Adrenal gland (tissue), 5 donors: ENCODE data around the gene CEP112.

Experiments
- CTCF ChIP-seq, 6 experiments: fragments of 450-650 bp in 4 of 6; fragments of 200-600 bp in 2 of 6; sonication (generic) in 1 of 6; IDR thresholded peaks; 1 replicate in 5 of 6; 2 replicates in 1 of 6; pipeline versions ENCODE4 v1.5.1 to v1.8.0; 2016 to 2021; ENCODE audit warnings: antibody characterized with exemption in 6 of 6, mild to moderate bottlenecking in 2 of 6, moderate library complexity in 1 of 6
- POLR2A ChIP-seq, 2 donors: fragments of 450-650 bp; IDR thresholded peaks; one replicate each; pipeline ENCODE4 v1.6.1; 2017; ENCODE audit warnings: antibody characterized with exemption in 2 of 2, mild to moderate bottlenecking in 2 of 2, moderate library complexity in 1 of 2
- donor health status: DM: no; HTN: no; CAD: no.

DNA sequence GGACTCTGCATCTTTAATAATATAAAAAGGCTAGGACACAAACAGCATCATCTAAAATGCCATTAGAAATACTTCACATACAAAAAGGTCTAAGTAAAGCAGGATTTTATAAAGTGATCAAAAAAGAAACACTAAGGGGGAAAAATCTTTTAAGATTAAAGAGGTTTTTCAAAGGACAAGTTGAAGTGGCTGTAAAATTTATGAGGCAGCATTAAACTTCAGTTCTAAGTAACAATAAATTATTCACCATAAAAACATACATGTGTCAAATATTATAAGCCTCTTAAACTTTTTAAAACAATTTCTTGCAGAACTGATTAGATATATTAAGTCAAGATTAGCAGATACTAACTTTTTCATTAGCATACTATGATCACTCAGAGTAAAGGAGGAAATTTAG, 20.8 kb downstream of the CEP112 start:
- TF ChIP-seq CTCF (IDR thresholded peaks at IDR 0.05) = no peak
- TF ChIP-seq POLR2A (IDR thresholded peaks at IDR 0.05) = no peak
